SK-N-SH (cell line): ENCODE data around the gene PEX7. TPM values are rescaled to one million over a fixed set of nuclear protein-coding genes. Genes with fewer than 3 reads are reported as not detected.

Experiments
- CTCF ChIA-PET: fragments of 300-600, 350-600 bp; formaldehyde crosslinking; extraction: SDS; loops from one replicate; lab custom pipeline; 2021; lab: Yijun Ruan, JAX
- POLR2A ChIA-PET: fragments of 350-600 bp; sonication (Branson Sonifier 250); formaldehyde crosslinking; extraction: SDS; loops from one replicate; lab custom pipeline; 2020; ENCODE audit warnings: antibody characterized with exemption, inconsistent platforms; lab: Yijun Ruan, JAX
- DNase-seq: peaks from one replicate; pipeline ENCODE4 v3.0.0; 2012
- H2AFZ ChIP-seq: fragments of 200-600 bp; sonication (generic); 2 replicates; pipeline ENCODE4 v1.8.1; 2016; ENCODE audit warnings: antibody characterized with exemption, mild to moderate bottlenecking, low read depth
- H3F3A ChIP-seq: fragments of 200-600 bp; sonication (generic); replicated peaks from 2 replicates; pipeline ENCODE3; 2016; ENCODE audit warnings: antibody characterized with exemption, mild to moderate bottlenecking; ENCODE audit not compliant: insufficient read depth
- H3K27ac ChIP-seq, 2 experiments: fragments of 200-500 bp in 1 of 2; fragments of 200-600 bp in 1 of 2; sonication (Bioruptor generic) in 1 of 2; sonication (generic), shearing (Covaris generic) in 1 of 2; 2 replicates each; pipeline versions ENCODE4 v1.5.1 to v1.6.1; 2014 to 2016; ENCODE audit warnings: low read depth in 2 of 2, inconsistent platforms in 1 of 2, low read length in 1 of 2, mild to moderate bottlenecking in 1 of 2, mixed read lengths in 1 of 2
- H3K27me3 ChIP-seq: fragments of 200-600 bp; sonication (generic), shearing (Covaris generic); 2 replicates; pipeline ENCODE4 v1.6.1; 2016; ENCODE audit warnings: mixed run types; ENCODE audit not compliant: insufficient read depth
- H3K36me3 ChIP-seq, 2 experiments: fragments of 200-500 bp in 1 of 2; fragments of 200-600 bp in 1 of 2; sonication (Bioruptor generic) in 1 of 2; sonication (generic) in 1 of 2; replicated peaks in 1 of 2; 2 replicates each; pipeline versions ENCODE3 to v1.5.1; 2014 to 2016; ENCODE audit warnings: low read length in 1 of 2, mild to moderate bottlenecking in 1 of 2; ENCODE audit not compliant: insufficient read depth in 2 of 2, control insufficient read depth in 1 of 2
- H3K4me1 ChIP-seq, 2 experiments: fragments of 200-500 bp in 1 of 2; fragments of 200-600 bp in 1 of 2; sonication (Bioruptor generic) in 1 of 2; sonication (generic), shearing (Covaris generic) in 1 of 2; 2 replicates each; pipeline versions ENCODE4 v1.5.1 to v1.6.1; 2014 to 2016; ENCODE audit warnings: low read depth in 1 of 2, low read length in 1 of 2, mixed run types in 1 of 2; ENCODE audit not compliant: insufficient read depth in 2 of 2, control insufficient read depth in 1 of 2
- H3K4me2 ChIP-seq: fragments of 200-600 bp; sonication (generic), shearing (Covaris generic); 2 replicates; pipeline ENCODE4 v1.6.1; 2017; ENCODE audit warnings: mixed run types
- H3K4me3 ChIP-seq, 2 experiments: fragments of 200-500 bp in 1 of 2; fragments of 200-600 bp in 1 of 2; sonication (Bioruptor generic) in 1 of 2; sonication (generic), shearing (Covaris generic) in 1 of 2; 2 replicates each; pipeline versions ENCODE4 v1.5.1 to v1.8.1; 2014 to 2016; ENCODE audit warnings: low read depth in 2 of 2, inconsistent platforms in 1 of 2, low read length in 1 of 2, mild to moderate bottlenecking in 1 of 2, mixed read lengths in 1 of 2, moderate library complexity in 1 of 2
- H3K79me2 ChIP-seq: fragments of 200-600 bp; sonication (generic); 2 replicates; pipeline ENCODE4 v1.8.1; 2017; ENCODE audit warnings: mild to moderate bottlenecking; ENCODE audit not compliant: insufficient read depth
- H3K9ac ChIP-seq: fragments of 200-600 bp; sonication (generic); 2 replicates; pipeline ENCODE4 v1.6.1; 2017; ENCODE audit warnings: mixed run types
- H3K9me2 ChIP-seq: fragments of 200-600 bp; sonication (generic); 2 replicates; pipeline ENCODE4 v1.6.1; 2017; ENCODE audit warnings: mixed run types
- H3K9me3 ChIP-seq: fragments of 200-600 bp; sonication (generic); 2 replicates; pipeline ENCODE4 v1.6.1; 2017; ENCODE audit warnings: mixed run types, mild to moderate bottlenecking, moderate library complexity
- H4K20me1 ChIP-seq: fragments of 200-600 bp; sonication (generic); 2 replicates; pipeline ENCODE4 v1.6.1; 2017; ENCODE audit warnings: mild to moderate bottlenecking, mixed run types; ENCODE audit not compliant: insufficient read depth
- ELF1 ChIP-seq: IDR thresholded peaks from 2 replicates; pipeline ENCODE4 v1.4.0; 2012
- EZH2phosphoT487 ChIP-seq: fragments of 200-600 bp; sonication (generic); IDR thresholded peaks from 2 replicates; pipeline ENCODE4 v1.6.1; 2017; ENCODE audit warnings: low read depth, mixed run types, mild to moderate bottlenecking, antibody characterized with exemption, moderate library complexity, borderline replicate concordance
- FOXJ3 ChIP-seq: sonication (generic); formaldehyde crosslinking; IDR thresholded peaks from 2 replicates; pipeline ENCODE4 v1.5.1; 2020; ENCODE audit warnings: mild to moderate bottlenecking, missing genetic modification reagents
- GABPA ChIP-seq: IDR thresholded peaks from 2 replicates; pipeline ENCODE4 v1.4.0; 2012; ENCODE audit warnings: low read depth, mild to moderate bottlenecking
- MEF2A ChIP-seq: IDR thresholded peaks from 2 replicates; pipeline ENCODE4 v1.4.0; 2012; ENCODE audit warnings: low read depth, borderline replicate concordance
- NFIC ChIP-seq: IDR thresholded peaks from 2 replicates; pipeline ENCODE4 v1.4.0; 2012; ENCODE audit warnings: borderline replicate concordance
- RCOR1 ChIP-seq: fragments of 150-350 bp; IDR thresholded peaks from 2 replicates; pipeline ENCODE4 v1.6.1; 2017; ENCODE audit warnings: antibody characterized with exemption, low read length
- REST ChIP-seq: IDR thresholded peaks from 2 replicates; pipeline ENCODE4 v1.6.1; 2012; ENCODE audit warnings: mild to moderate bottlenecking, low read depth, low read length, moderate library complexity
- USF1 ChIP-seq: IDR thresholded peaks from 2 replicates; pipeline ENCODE4 v1.4.0; 2012; ENCODE audit warnings: low read depth, borderline replicate concordance
- ZBTB33 ChIP-seq: IDR thresholded peaks from 2 replicates; pipeline ENCODE4 v1.4.0; 2012; ENCODE audit warnings: low read depth, borderline replicate concordance
- WGBS: methylation state at CpG from one replicate; pipeline ENCODE4 v1.1.6; 2017; ENCODE audit warnings: low lambda C conversion rate; 5-methylcytosine and 5-hydroxymethylcytosine counted together
- polyA plus RNA-seq, 3 experiments: library from polyadenylated mRNA; depleted of rRNA; stranded (reverse); fragments of >200 nt; gene quantifications; 2 replicates each; pipeline ENCODE4 v1.2.3, GENCODE V29; 2012
- TF ChIP-seq, protein P1 (sequence below): fragments of 150-350 bp; IDR thresholded peaks from 2 replicates; pipeline ENCODE4 v1.6.1; 2016; ENCODE audit warnings: mild to moderate bottlenecking, low read depth, low read length

Gene PEX7
- polyA plus RNA-seq, 1 of the 3 experiments (the other 2 are of a cell fraction), result 10.8 TPM

DNA sequence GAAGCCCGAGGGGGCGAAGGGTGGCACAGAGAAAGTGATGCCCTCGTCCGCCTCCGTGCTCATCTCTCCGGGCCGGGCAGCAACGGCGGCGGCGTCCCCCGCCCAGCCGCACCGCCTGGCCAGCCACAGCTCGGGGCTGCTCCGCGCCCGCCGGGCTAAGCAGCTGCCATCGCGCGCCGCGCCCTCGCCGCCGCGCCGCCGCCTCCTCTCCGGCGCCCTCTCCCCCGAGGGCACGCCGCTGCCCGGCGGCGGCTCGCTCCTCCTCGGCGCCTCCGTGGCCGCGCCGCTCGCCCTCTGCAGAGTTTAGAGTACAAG is 30.3 kb upstream of the PEX7 start:
- CTCF ChIA-PET, result interaction anchor here (0.6 to 11.4 kb wide), 103 partner anchors 8 to 663 kb away, joined by 3 to 214 read pairs (median 5); partner anchors contain the start of genes BCLAF1, MAP7, PEX7 and SLC35D3
- no peaks in the 10 kb centered on the region for H3K9me2 ChIP-seq
- H3K36me3 ChIP-seq, result no peaks in the 10 kb centered on the region
- no CpG with 5 or more reads among the region's 46 CpGs for WGBS
- no peaks in the 10 kb centered on the region for H3K9me3 ChIP-seq
- peaks cover 41% of the 10 kb centered on the region for H3K79me2 ChIP-seq
- H2AFZ ChIP-seq, result peak overlapping the region; percentile 99; the same call in 1 of the 2 replicates
- POLR2A ChIA-PET, result interaction anchor here (0.6 to 2.6 kb wide), 14 partner anchors 30 to 1341 kb away, joined by 3 to 40 read pairs (median 5); partner anchors contain the start of genes BCLAF1, PEX7 and SLC35D3
- peak overlapping the region; percentile 80 for H3K4me2 ChIP-seq
- TF ChIP-seq NFIC, result no peak
- TF ChIP-seq EZH2phosphoT487, result no peak
- TF ChIP-seq, protein P1, sequence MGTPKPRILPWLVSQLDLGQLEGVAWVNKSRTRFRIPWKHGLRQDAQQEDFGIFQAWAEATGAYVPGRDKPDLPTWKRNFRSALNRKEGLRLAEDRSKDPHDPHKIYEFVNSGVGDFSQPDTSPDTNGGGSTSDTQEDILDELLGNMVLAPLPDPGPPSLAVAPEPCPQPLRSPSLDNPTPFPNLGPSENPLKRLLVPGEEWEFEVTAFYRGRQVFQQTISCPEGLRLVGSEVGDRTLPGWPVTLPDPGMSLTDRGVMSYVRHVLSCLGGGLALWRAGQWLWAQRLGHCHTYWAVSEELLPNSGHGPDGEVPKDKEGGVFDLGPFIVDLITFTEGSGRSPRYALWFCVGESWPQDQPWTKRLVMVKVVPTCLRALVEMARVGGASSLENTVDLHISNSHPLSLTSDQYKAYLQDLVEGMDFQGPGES, result no peak
- no peak for TF ChIP-seq ZBTB33
- no peak for TF ChIP-seq USF1
- TF ChIP-seq GABPA, result no peak
- no peak for TF ChIP-seq REST
- no peak for TF ChIP-seq ELF1
- no peak for TF ChIP-seq RCOR1
- no peak for TF ChIP-seq FOXJ3
- TF ChIP-seq MEF2A, result no peak
- H3K27ac ChIP-seq, result peak overlapping the region; percentile 70 to 92; a peak in 2 of 4 replicates
- H3K4me3 ChIP-seq, result peak overlapping the region; percentile 74 to 81
- no peaks in the 10 kb centered on the region for H4K20me1 ChIP-seq
- peaks cover 12% of the 10 kb centered on the region for H3F3A ChIP-seq
- no peaks in the 10 kb centered on the region for H3K27me3 ChIP-seq
- no peak for DNase-seq
- peak overlapping the region; percentile 95 for H3K9ac ChIP-seq
- H3K4me1 ChIP-seq, result peaks cover 5 to 6% of the 10 kb centered on the region in 2 experiments; a peak in 2 of 4 replicates
